AG04450 (cell line): Measurements from ENCODE around the gene INO80C. TPM values are rescaled to one million over a fixed set of nuclear protein-coding genes. Genes with fewer than 3 reads are reported as not detected.
A peak's percentile ranks its signal among the peaks of the same experiment; 100 is the strongest.

ENCODE experiments used
- CTCF ChIA-PET: fragments of 300-600, 350-600 bp; formaldehyde crosslinking; extraction: SDS; loops from one replicate; lab custom pipeline; 2022; ENCODE audit warnings: antibody characterized with exemption, inconsistent platforms; lab: Charles Lee
- POLR2A ChIA-PET: fragments of 350-600 bp; formaldehyde crosslinking; extraction: SDS; loops from one replicate; lab custom pipeline; 2021; ENCODE audit warnings: antibody characterized with exemption, inconsistent platforms; lab: Yijun Ruan, JAX
- DNase-seq: peaks from one replicate; pipeline ENCODE4 v3.0.0-alpha.2; 2011; ENCODE audit warnings: low read depth, low spot score
- H3K27ac ChIP-seq: one replicate; pipeline ENCODE4 v1.5.1; 2012; ENCODE audit warnings: low read depth, low read length, control low read depth
- H3K27me3 ChIP-seq: one replicate; pipeline ENCODE4 v1.6.0; 2012; ENCODE audit warnings: low read length; ENCODE audit not compliant: control insufficient read depth, insufficient read depth
- H3K4me3 ChIP-seq: 2 replicates; pipeline ENCODE4 v1.5.1; 2011; ENCODE audit warnings: mild to moderate bottlenecking, low read depth, low read length, control low read depth
- H3K9me3 ChIP-seq: 2 replicates; pipeline ENCODE4 v1.5.1; 2012; ENCODE audit warnings: low read length; ENCODE audit not compliant: control insufficient read depth, insufficient read depth
- CTCF ChIP-seq: IDR thresholded peaks from 2 replicates; pipeline ENCODE4 v1.5.1; 2011; ENCODE audit warnings: low read depth, low read length, control low read depth, inconsistent platforms
- polyA plus RNA-seq: library from polyadenylated mRNA; depleted of rRNA; stranded (reverse); fragments of >200 nt; gene quantifications from 2 replicates; pipeline ENCODE4 v1.2.3, GENCODE V29; 2011

Gene INO80C
- polyA plus RNA-seq, 1 experiment = 13.2 TPM

GRCh38 chr18:35458677-35459441, 38.9 kb downstream of the INO80C start:
- CTCF ChIA-PET = interaction anchor here (1.2 kb wide), 1 partner anchor 51 kb away, joined by 3 read pairs; no protein-coding TSS in a partner anchor
- no peaks in the 10 kb centered on the region for H3K27me3 ChIP-seq
- H3K4me3 ChIP-seq = no peak overlapping the region
- no peaks in the 10 kb centered on the region for H3K9me3 ChIP-seq
- no peak for TF ChIP-seq CTCF
- peak overlapping the region; percentile 41 for H3K27ac ChIP-seq
- peak; percentile 8 for DNase-seq
- POLR2A ChIA-PET = interaction anchor here (0.8 to 0.9 kb wide), 2 partner anchors 20 to 38 kb away, joined by 4 to 6 read pairs; no protein-coding TSS in a partner anchor

DNA sequence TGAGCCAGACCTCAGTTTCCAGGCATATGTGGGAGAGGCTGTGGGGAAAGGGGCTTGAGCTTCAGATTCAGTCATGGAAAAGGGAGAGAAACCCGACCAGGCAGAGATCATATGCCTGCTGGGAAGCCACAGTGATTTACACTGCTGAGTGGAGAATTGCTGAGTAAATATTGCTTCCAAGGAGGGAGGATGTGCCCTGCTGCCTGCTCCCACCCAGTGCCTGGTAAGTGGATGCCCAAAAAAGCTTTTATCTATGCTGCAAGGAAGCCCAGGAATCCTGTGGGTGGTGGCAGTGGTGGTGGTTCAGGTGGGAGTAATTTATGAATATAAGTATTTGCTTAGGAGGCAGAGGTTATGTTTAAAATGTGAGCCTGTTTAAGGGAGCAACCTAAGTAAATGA, 39.5 kb downstream of the INO80C start:
- peak overlapping the region; percentile 41 for H3K27ac ChIP-seq
- no peak for TF ChIP-seq CTCF
- ChIA-PET CTCF (interaction anchor here (0.6 to 1.2 kb wide), 2 partner anchors 50 to 512 kb away, joined by 3 to 12 read pairs; no protein-coding TSS in a partner anchor), POLR2A (interaction anchor here (0.8 to 0.9 kb wide), 2 partner anchors 20 to 39 kb away, joined by 4 to 6 read pairs; no protein-coding TSS in a partner anchor)
- no peak for DNase-seq
- H3K27me3 ChIP-seq = no peaks in the 10 kb centered on the region
- H3K4me3 ChIP-seq = no peak overlapping the region
- no peaks in the 10 kb centered on the region for H3K9me3 ChIP-seq

GRCh38 chr18:35457140-35457704, 40.5 kb downstream of the INO80C start:
- H3K27me3 ChIP-seq = no peaks in the 10 kb centered on the region
- ChIA-PET CTCF (interaction anchor here (1.2 to 1.5 kb wide), 2 partner anchors 49 to 71 kb away, joined by 3 to 7 read pairs; no protein-coding TSS in a partner anchor), POLR2A (no interaction called here)
- TF ChIP-seq CTCF = no peak
- H3K27ac ChIP-seq = no peak overlapping the region
- H3K4me3 ChIP-seq = no peak overlapping the region
- DNase-seq = no peak
- no peaks in the 10 kb centered on the region for H3K9me3 ChIP-seq

DNA sequence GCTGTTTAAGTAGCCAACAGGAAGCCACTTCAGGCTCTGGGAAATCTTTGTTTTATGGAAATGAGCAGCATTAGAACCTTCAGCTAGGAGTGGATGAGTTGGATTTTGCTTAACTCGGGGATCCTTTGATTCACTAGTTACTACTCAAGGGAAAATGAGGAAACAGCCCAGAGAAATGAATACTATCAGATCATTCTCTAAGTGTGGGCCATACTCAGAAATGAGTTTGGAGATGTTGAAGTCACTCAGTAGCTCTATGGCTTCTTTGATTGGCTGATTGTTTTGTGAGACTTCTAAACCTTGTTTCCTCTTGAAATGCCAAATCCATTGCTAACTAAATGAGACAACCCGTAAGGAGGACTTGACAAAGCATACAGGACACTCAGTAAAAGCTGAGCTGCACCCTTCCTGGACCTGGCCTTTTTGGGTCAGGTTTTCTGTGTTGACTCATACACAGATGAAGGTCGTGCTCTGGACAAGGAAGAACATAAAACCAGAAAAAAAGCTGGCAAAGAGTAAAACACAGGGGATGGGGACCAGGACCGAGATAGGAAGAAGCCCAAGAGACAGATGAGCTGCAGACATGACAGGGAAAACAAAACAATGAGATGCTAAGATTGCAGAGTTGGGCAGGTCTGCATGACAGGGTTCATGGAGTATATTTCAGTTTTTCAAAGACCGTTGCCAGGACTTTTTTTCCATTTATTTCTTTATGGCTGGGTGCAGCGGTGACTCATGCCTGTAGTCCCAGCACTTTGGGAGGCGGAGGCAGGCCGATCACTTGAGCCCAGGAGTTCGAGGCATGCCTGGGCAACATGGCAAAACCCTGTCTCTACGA, 41.6 kb downstream of the INO80C start:
- Histone ChIP-seq H3K27me3 (no peaks in the 10 kb centered on the region), H3K9me3 (no peaks in the 10 kb centered on the region), H3K4me3 (no peak overlapping the region), H3K27ac (no peak overlapping the region)
- CTCF ChIA-PET = interaction anchor here (0.5 to 1.5 kb wide), 2 partner anchors 70 to 843 kb away, joined by 3 to 7 read pairs; no protein-coding TSS in a partner anchor
- TF ChIP-seq CTCF = no peak
- no peak for DNase-seq
- POLR2A ChIA-PET = no interaction called here
